Mesodermal cell (in vitro differentiated cells): ENCODE measurements around the gene GPR156.

Experiments
- H3K27ac ChIP-seq: 2 replicates; pipeline ENCODE4 v1.7.0; 2013; ENCODE audit warnings: mild to moderate bottlenecking, low read depth, low read length, moderate library complexity; ENCODE audit not compliant: severe bottlenecking
- H3K36me3 ChIP-seq: 2 replicates; pipeline ENCODE4 v1.7.1; 2013; ENCODE audit warnings: mild to moderate bottlenecking, low read length, moderate library complexity; ENCODE audit not compliant: control insufficient read depth, insufficient read depth
- H3K4me1 ChIP-seq: one replicate; pipeline ENCODE4 v1.7.1; 2013; ENCODE audit warnings: mild to moderate bottlenecking, low read length; ENCODE audit not compliant: insufficient read depth, control insufficient read depth, poor library complexity, severe bottlenecking
- H3K4me3 ChIP-seq: 2 replicates; pipeline ENCODE4 v1.7.0; 2013; ENCODE audit warnings: low read length, control low read depth, mild to moderate bottlenecking; ENCODE audit not compliant: insufficient read depth, poor library complexity, severe bottlenecking; ENCODE audit errors: extremely low read depth
- H3K9me3 ChIP-seq: 2 replicates; pipeline ENCODE4 v1.7.1; 2013; ENCODE audit warnings: mild to moderate bottlenecking, low read length, moderate library complexity; ENCODE audit not compliant: control insufficient read depth
- WGBS, 2 experiments: methylation state at CpG; one replicate each; pipeline ENCODE4 v1.1.5; 2013; ENCODE audit warnings: missing lambda C conversion rate in 2 of 2; ENCODE audit not compliant: insufficient coverage in 2 of 2; 5-methylcytosine and 5-hydroxymethylcytosine counted together

The GPR156 gene

DNA sequence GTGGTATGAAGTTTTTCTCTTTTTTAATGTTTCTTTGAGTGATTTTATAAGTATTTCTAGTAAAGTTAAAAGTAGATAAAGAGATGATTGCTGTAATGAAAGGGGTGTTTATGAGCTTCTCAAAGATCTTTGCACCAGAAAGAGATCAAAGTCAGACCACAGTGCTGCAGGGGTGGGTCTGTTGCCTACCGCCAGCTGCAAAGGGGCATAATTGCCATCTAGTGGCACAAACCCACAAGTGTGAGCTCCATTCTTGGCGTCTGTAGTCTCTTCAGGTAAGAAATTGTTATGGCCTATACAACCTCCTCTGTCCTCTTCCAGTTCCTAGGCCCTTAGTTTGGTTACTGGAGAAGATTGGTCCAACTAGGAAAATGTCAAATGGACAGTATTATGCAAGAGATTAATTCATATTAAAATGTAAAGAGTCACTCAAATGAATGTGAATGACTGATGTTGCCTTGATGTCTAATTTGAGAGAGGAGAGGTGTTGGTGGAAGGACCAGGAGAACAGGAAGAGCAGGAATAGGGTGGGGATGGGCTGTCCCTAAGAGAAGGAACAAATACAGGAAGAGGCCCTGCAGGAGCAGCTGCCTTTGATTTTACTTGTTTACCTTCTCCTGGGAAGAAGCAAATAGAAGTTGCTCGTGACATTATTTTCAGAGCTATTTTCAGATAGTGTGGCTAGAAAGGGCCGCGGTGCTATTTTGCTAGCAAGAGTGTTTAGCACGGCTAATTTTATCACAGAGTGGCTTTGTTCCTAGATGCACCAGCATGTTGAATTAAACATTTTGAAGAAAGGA, 137.8 kb downstream of the GPR156 start:
- WGBS, 2 experiments: 86 to 89% methylated on average over 5 of the region's 6 CpGs
- Histone ChIP-seq H3K4me1 (peaks cover 20% of the 10 kb centered on the region), H3K27ac (no peak overlapping the region), H3K9me3 (no peaks in the 10 kb centered on the region), H3K36me3 (no peaks in the 10 kb centered on the region), H3K4me3 (no peak overlapping the region)

DNA sequence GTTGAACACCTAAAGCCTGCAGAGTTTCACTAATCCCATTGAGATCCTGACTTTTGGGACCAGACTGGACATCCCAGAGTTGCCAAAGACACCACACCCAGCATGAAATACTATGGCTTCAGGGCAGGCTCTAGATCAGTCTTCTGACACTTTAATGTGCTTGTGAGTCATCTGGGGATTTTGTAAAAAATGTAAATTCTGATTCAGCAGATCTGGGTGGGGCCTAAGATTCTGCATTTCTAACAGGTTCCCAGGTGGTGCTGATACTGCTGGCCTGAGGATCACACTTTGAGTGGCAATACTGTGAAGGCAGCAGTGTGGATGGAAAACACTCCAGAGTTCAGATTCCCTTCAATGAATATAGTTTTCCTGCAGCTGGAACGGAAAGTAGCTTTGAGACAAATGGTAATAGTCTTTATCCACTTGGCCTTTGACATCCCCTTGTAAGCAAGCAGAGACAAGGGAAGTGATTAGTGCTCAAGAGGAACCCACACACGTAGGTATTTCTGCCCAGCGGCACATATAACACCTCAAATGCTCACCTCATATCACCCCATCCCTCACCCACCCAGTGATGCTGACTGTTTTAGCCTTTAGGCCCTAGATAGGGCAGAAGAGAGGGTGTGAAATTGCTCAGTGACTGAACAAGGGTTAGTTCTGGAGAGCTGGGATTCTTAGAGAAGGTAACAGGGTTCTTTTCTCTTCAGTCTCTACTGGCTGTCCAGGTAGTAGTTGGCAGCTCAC, 139.3 kb downstream of the GPR156 start:
- Histone ChIP-seq H3K4me1 (peaks cover 20% of the 10 kb centered on the region), H3K27ac (no peak overlapping the region), H3K4me3 (no peak overlapping the region), H3K36me3 (no peaks in the 10 kb centered on the region), H3K9me3 (no peaks in the 10 kb centered on the region)
- 22 to 83% methylated on average over 1 to 2 of the region's 3 CpGs for WGBS, 2 experiments

DNA sequence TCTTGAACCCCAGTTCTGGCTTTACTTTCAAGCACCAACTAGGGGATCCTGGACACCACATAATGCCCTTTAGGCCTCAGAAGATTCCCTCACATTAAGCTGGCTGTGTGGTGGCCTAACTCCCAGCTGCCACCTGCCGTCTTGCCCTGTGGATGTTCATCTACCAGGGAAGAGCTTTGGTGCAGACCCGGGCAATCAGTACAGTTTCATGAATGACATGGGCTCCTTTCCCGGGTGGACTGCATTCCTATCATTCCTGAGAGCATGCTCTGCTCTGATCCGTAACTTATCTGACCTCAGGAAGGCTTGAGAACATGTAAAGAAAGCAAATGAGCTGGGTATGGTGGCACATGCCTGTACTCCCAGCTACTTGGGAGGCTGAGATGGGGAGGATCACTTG, 140.8 kb downstream of the GPR156 start:
- H3K27ac ChIP-seq: no peak overlapping the region
- no peak overlapping the region for H3K4me3 ChIP-seq
- WGBS, 2 experiments: 75 to 81% methylated on average over 4 of the region's 4 CpGs
- no peaks in the 10 kb centered on the region for H3K9me3 ChIP-seq
- H3K4me1 ChIP-seq: peaks cover 20% of the 10 kb centered on the region
- H3K36me3 ChIP-seq: no peaks in the 10 kb centered on the region

DNA sequence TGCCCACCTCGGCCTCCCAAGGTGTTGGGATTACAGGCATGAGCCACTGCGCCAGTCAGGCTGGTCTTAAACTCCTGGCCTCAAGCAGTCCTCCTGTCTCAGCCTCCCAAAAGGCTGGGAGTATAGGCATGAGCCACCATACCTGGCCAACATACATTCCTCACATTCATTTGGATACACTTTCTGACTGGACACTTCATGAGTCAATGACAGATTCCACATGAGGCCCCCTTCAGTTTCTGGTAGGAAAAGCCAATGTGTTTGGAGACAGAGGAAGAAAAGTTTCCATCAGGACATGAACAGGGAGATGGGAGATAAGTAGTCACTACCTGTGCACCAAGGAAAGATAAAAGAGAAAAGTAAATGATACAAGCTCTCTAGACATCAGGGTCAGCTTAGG, 141.3 kb downstream of the GPR156 start:
- Histone ChIP-seq H3K36me3 (no peaks in the 10 kb centered on the region), H3K27ac (no peak overlapping the region), H3K9me3 (no peaks in the 10 kb centered on the region), H3K4me3 (no peak overlapping the region), H3K4me1 (peaks cover 20% of the 10 kb centered on the region)
- 87 to 100% methylated on average over 2 of the region's 2 CpGs for WGBS, 2 experiments

DNA sequence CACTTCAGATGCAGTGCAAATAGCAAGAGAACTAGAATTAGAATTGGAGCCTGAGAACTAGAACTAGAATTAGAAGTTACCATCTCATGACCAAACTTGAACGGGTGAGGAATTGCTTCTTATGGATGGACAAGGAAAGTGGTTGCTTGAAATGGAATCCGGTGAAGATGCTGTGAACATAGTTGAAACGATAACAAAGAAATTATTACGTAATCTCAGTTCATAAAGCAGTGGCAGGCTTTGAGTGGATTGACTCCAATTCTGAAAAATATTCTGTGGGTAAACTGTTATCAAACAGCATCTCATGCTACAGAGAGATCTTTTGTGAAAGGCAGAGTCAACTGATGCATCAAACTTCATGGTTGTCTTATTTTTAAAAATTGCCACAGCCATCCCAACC, 142.8 kb downstream of the GPR156 start:
- Histone ChIP-seq H3K4me3 (no peak overlapping the region), H3K36me3 (no peaks in the 10 kb centered on the region), H3K4me1 (peaks cover 15% of the 10 kb centered on the region), H3K27ac (no peak overlapping the region), H3K9me3 (no peaks in the 10 kb centered on the region)
- 96 to 98% methylated on average over 4 of the region's 4 CpGs for WGBS, 2 experiments

DNA sequence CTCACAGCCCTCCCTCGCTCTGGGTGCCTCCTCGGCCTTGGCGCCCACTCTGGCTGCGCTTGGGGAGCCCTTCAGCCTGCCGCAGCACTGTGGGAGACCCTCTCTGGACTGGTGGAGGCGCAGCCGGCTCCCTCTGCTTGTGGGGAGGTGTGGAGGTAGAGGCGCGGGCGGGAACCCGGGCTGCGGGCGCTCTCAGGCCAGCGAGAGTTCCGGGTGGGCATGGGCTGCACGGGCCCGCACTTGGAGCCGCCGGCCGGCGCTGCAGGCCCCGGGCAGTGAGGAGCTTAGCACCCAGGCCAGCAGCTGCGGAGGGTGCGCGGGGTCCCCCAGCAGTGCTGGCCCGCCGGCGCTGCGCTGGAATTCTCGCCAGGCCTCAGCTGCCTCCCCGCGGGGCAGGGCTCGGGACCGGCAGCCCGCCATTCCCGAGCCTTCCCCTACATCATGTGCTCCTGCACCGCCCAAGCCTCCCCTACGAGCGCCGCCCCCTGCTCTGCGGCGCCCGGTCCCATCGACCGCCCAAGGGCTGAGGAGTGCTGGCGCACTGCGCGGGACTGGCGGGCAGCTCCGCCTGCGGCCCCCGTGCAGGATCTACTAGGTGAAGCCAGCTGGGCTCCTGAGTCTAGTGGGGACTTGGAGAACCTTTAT, 144.8 kb downstream of the GPR156 start:
- H3K36me3 ChIP-seq: no peaks in the 10 kb centered on the region
- H3K9me3 ChIP-seq: no peaks in the 10 kb centered on the region
- 92 to 94% methylated on average over 25 to 46 of the region's 52 CpGs for WGBS, 2 experiments
- no peak overlapping the region for H3K4me3 ChIP-seq
- no peak overlapping the region for H3K27ac ChIP-seq
- peaks cover 12% of the 10 kb centered on the region for H3K4me1 ChIP-seq

DNA sequence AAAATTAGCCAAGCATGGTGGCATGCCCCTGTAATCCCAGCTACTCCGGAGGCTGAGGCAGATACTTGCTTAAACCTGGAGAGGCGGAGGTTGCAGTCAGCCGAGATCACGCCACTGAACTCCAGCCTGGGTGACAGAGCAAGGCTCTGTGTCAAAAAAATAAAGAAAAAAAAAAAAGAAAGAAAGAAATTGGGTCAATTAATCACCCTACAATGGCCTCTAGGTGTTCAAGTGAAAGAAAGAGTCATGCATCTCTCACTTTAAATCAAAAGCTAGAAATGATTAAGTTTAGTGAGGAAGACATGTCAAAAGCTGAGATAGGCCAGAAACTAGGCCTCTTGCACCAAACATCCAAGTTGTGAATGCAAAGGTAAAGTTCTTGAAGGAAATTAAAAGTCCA, 145.9 kb downstream of the GPR156 start:
- H3K4me3 ChIP-seq: no peak overlapping the region
- no peaks in the 10 kb centered on the region for H3K36me3 ChIP-seq
- H3K9me3 ChIP-seq: no peaks in the 10 kb centered on the region
- WGBS, 2 experiments: 95 to 100% methylated on average over 2 to 4 of the region's 4 CpGs
- H3K4me1 ChIP-seq: peaks cover 8% of the 10 kb centered on the region
- H3K27ac ChIP-seq: no peak overlapping the region

DNA sequence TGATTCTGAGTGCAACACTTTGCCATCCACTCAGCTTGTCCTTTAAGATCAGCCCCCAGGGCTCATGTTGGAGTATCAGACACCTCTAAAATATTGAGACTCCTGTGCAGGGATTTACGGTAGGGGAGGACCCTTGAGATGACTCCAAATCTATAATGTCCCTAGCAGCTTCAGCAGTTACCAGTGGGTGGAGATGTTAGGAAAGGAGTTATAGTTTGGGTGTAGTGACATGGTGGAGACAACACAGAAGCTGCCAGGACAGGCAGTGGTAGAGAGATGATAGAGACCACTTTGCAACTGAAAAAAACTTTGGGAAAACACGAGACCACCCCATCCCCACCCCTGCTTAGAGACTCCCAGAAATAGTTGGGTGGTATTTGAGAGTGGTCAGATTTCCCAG, 147.5 kb downstream of the GPR156 start:
- Histone ChIP-seq H3K27ac (no peak overlapping the region), H3K9me3 (no peaks in the 10 kb centered on the region), H3K36me3 (no peaks in the 10 kb centered on the region), H3K4me1 (peaks cover 3% of the 10 kb centered on the region), H3K4me3 (no peak overlapping the region)
- WGBS, 2 experiments: 92% methylated on average over 1 of the region's 2 CpGs; no CpG with 5 or more reads in 1 of the 2 experiments

DNA sequence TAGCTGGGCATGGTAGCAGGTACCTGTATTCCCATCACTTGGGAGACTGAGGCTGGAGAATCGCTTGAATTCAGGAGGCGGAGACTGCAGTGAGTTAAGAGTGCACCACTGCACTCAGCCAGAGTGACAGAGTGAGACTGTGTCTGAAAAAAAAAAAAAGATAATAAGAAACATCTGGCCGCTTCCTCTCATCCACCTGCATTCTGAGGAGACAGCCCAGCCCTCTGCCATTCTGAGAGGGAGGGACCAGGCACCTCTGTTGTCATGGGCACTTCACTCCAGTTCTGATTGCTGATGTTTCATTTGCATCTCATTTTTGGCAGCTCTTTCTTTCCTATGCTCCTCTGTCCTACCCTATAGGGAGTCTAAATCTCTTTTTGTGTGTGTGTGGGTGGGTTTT, 154.4 kb downstream of the GPR156 start:
- Histone ChIP-seq H3K9me3 (no peaks in the 10 kb centered on the region), H3K4me1 (peaks cover 3% of the 10 kb centered on the region)

DNA sequence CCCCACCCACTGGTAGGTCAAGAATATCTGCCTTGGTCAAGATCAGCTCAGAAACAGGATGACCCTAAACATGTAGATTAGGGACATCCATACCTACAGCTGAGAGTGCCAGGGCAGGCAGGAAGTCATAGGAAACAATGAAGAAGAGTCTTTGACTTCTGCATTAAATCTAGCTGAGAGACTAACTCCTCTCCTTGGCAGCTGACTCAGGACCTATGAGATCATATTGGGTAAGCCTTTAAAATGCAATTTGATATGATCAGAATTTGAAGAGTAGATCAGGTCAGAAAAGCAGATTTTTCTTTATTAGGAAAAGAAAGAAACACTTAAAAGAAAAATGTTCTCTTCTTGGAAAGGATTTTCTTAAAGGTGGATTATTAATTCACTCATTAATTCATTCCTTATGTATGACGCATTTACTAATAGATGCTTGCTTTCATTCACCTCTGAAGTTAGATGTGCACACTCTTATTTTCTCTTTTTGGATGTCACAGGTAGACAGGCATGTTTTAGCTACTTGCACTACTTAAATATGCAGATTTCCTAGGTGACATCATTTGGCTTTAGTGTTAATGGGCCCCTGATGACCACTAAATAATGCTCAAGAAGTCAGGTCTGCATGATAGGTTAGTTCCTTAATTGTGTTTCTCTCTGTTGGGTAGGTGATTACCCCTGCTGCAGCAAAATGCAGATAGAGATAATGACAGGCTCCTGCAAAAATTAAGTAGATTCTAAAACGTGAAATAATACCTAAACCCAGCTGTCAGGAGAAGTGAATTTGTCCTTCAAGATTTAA, 155.1 kb downstream of the GPR156 start:
- Histone ChIP-seq H3K36me3 (no peaks in the 10 kb centered on the region), H3K9me3 (no peaks in the 10 kb centered on the region), H3K4me1 (no peaks in the 10 kb centered on the region), H3K27ac (no peak overlapping the region), H3K4me3 (no peak overlapping the region)
- WGBS, 2 experiments: 67 to 89% methylated on average over 1 of the region's 2 CpGs

More for the DNA sequence above, 154.4 kb downstream of the GPR156 start:
- Histone ChIP-seq H3K4me3 (no peak overlapping the region), H3K36me3 (no peaks in the 10 kb centered on the region), H3K27ac (no peak overlapping the region)
- WGBS, 2 experiments: 86 to 96% methylated on average over 3 of the region's 3 CpGs
